ENCODE data around the gene SEMA3D. TPM values are rescaled to one million over a fixed set of nuclear protein-coding genes. Genes with fewer than 3 reads are reported as not detected.

The SEMA3D gene
- total and polyA plus RNA-seq, 2 donors (not counting 3 experiments of a cell fraction or from before 2014, with no cell fraction given), result 9.9 to 10.3 TPM

DNA sequence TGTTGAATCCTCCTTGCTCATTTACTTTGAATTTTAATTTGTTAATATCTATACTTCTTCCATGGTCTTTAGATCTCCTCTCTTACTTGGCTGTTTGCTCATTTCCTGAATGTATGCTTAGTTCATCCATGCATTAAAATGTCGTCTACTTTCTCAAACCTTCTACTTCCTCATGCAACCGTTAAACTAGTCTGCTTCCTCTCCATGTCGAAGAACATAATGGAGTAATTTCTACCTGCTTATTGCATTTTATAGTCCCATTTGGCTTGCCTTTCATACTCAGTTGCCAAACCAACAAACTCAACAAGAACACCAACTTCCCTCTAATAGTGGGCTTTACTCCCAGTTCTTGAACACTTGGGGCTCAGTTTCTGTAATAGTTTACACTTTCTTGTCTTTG, 43.8 kb upstream of the SEMA3D start:
- Histone ChIP-seq H3K9me3 (replicated peaks; ENCODE audit: control insufficient read depth, insufficient read depth, low read length) (no peaks in the 10 kb centered on the region), H3K36me3 (ENCODE audit: control insufficient read depth in 2 of 2, extremely low read depth in 1 of 2, insufficient read depth in 2 of 2, low read length in 2 of 2) (no peaks in the 10 kb centered on the region), H3K9ac (replicated peaks; ENCODE audit: extremely low read depth, insufficient read depth, low read length) (no peak overlapping the region), H3K4me2 (ENCODE audit: insufficient read depth, low read length) (no peak overlapping the region), H3K79me2 (ENCODE audit: control insufficient read depth, insufficient read depth, low read length) (no peaks in the 10 kb centered on the region), H3K4me1 (ENCODE audit: control insufficient read depth, extremely low read depth, insufficient read depth, low read length) (no peaks in the 10 kb centered on the region), H3K9me1 (replicated peaks; ENCODE audit: control insufficient read depth, extremely low read depth, insufficient read depth, low read length) (no peaks in the 10 kb centered on the region), H3K27me3 (ENCODE audit: control insufficient read depth in 2 of 2, insufficient read depth in 2 of 2, low read length in 2 of 2) (no peaks in the 10 kb centered on the region), H4K20me1 (replicated peaks; ENCODE audit: control insufficient read depth, extremely low read depth, insufficient read depth, low read length) (no peaks in the 10 kb centered on the region), H2AFZ (ENCODE audit: low read depth, low read length) (no peak overlapping the region), H3K27ac (ENCODE audit: insufficient read depth, low read depth, low read length) (no peak overlapping the region), H3K4me3 (replicated peaks in 1 of 3; ENCODE audit: insufficient read depth in 1 of 3, low read depth in 1 of 3, low read length in 3 of 3) (no peak overlapping the region)
- CTCF ChIA-PET, result no interaction called here
- dilution Hi-C loops (cut with MboI; ENCODE audit: extremely low pct_ligation_motif_present, low sequenced_read_pairs), result no loop called here
- BruUV-seq (replicated peaks), result no TSS peak
- no peak for TF ChIP-seq FOS (IDR thresholded peaks at IDR 0.05; ENCODE audit: borderline replicate concordance, insufficient read depth, low read length)
- TF ChIP-seq GATA2 (IDR thresholded peaks at IDR 0.05; ENCODE audit: insufficient read depth, insufficient read length, low read depth, low read length), result no peak
- TF ChIP-seq POLR2A (IDR thresholded peaks at IDR 0.05; ENCODE audit: low read depth, low read length), result no peak
- TF ChIP-seq, protein P1, sequence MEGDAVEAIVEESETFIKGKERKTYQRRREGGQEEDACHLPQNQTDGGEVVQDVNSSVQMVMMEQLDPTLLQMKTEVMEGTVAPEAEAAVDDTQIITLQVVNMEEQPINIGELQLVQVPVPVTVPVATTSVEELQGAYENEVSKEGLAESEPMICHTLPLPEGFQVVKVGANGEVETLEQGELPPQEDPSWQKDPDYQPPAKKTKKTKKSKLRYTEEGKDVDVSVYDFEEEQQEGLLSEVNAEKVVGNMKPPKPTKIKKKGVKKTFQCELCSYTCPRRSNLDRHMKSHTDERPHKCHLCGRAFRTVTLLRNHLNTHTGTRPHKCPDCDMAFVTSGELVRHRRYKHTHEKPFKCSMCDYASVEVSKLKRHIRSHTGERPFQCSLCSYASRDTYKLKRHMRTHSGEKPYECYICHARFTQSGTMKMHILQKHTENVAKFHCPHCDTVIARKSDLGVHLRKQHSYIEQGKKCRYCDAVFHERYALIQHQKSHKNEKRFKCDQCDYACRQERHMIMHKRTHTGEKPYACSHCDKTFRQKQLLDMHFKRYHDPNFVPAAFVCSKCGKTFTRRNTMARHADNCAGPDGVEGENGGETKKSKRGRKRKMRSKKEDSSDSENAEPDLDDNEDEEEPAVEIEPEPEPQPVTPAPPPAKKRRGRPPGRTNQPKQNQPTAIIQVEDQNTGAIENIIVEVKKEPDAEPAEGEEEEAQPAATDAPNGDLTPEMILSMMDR (IDR thresholded peaks at IDR 0.05; ENCODE audit: extremely low read depth in 1 of 2, insufficient read depth in 1 of 2, low read depth in 1 of 2, low read length in 2 of 2), result no peak
- TF ChIP-seq, protein P2, sequence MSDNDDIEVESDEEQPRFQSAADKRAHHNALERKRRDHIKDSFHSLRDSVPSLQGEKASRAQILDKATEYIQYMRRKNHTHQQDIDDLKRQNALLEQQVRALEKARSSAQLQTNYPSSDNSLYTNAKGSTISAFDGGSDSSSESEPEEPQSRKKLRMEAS (IDR thresholded peaks at IDR 0.05; ENCODE audit: insufficient read depth, insufficient read length), result no peak
- no peak for TF ChIP-seq EZH2 (IDR thresholded peaks at IDR 0.05; ENCODE audit: borderline replicate concordance, low read depth, low read length, severe bottlenecking)
- no peak for TF ChIP-seq POLR2AphosphoS5 (IDR thresholded peaks at IDR 0.05; ENCODE audit: insufficient read depth, low read depth, low read length)
- TF ChIP-seq MYC (IDR thresholded peaks at IDR 0.05; ENCODE audit: low read depth, low read length), result no peak
- TF ChIP-seq JUN (IDR thresholded peaks at IDR 0.05; ENCODE audit: borderline replicate concordance, insufficient read depth, insufficient read length, low read depth), result no peak
- intact Hi-C loops (cut with micrococcal nuclease), result no loop called here
- POLR2A ChIA-PET, result no interaction called here
- DNase-seq (ENCODE audit: low read depth, low spot score), result no peak
- no peak for FAIRE-seq

Data from endothelial cell of umbilical vein (primary cell).